Tibial artery (tissue), 4 donors: ENCODE data around the gene SFI1.

Source experiments
- DNase-seq, 2 donors: peaks; one replicate each; pipeline ENCODE4 v3.0.0-alpha.2; 2019
- H3K27ac ChIP-seq, 2 donors: fragments of 200-600 bp; sonication (generic) in 1 of 2; 1 replicate in 1 of 2; 2 replicates in 1 of 2; pipeline ENCODE4 v1.5.1; 2018 to 2019; ENCODE audit warnings: mild to moderate bottlenecking in 1 of 2
- H3K27me3 ChIP-seq, 2 donors: fragments of 200-600 bp; sonication (generic) in 1 of 2; one replicate each; pipeline versions ENCODE4 v1.5.1 to v1.6.0; 2016 to 2019
- H3K36me3 ChIP-seq, 3 donors: fragments of 200-600 bp; sonication (generic) in 2 of 3; one replicate each; pipeline ENCODE4 v1.5.1; 2016 to 2019; ENCODE audit warnings: mild to moderate bottlenecking in 2 of 3
- H3K4me1 ChIP-seq, 4 donors: fragments of 200-600 bp; sonication (generic) in 2 of 4; 1 replicate in 3 of 4; 2 replicates in 1 of 4; pipeline ENCODE4 v1.5.1; 2016 to 2019
- H3K4me3 ChIP-seq, 2 donors: fragments of 200-600 bp; sonication (generic) in 1 of 2; 1 replicate in 1 of 2; 2 replicates in 1 of 2; pipeline ENCODE4 v1.5.1; 2018 to 2019; ENCODE audit warnings: mild to moderate bottlenecking in 2 of 2
- H3K9me3 ChIP-seq, 3 donors: fragments of 200-600 bp; sonication (generic) in 1 of 3; one replicate each; pipeline ENCODE4 v1.5.1; 2016 to 2019
- CTCF ChIP-seq, 2 experiments: fragments of 200-600 bp in 1 of 2; fragments of 450-650 bp in 1 of 2; IDR thresholded peaks; one replicate each; pipeline ENCODE4 v1.5.1; 2017 to 2019; ENCODE audit warnings: antibody characterized with exemption in 2 of 2, mild to moderate bottlenecking in 1 of 2, moderate library complexity in 1 of 2
- intact Hi-C: fragments of 100-400 bp; cut with DNase I; formaldehyde crosslinking; loops from one replicate; pipeline ENCODE4 v1.15.0; 2023; ENCODE audit warnings: low total_unique reads

The SFI1 gene

GRCh38 chr22:31496007-31496734, at the start of gene SFI1:
Gene SFI1, plus strand, starts transcription at chr22:31496536. Its CDS starts 11,749 bp downstream, at chr22:31508285.
- Histone ChIP-seq H3K27me3 (no peaks in the 10 kb centered on the region), H3K4me3 (peak within 1 kb of the TSS; percentile 71 to 73), H3K36me3 (peaks cover 0 to 4% (median 0%) of the 10 kb centered on the region in 3 donors), H3K9me3 (no peaks in the 10 kb centered on the region), H3K27ac (peak within 1 kb of the TSS; percentile 75 to 78), H3K4me1 (peaks cover 0 to 22% (median 13%) of the 10 kb centered on the region in 4 donors)
- peak; percentile 84 to 94 for DNase-seq
- TF ChIP-seq CTCF (IDR thresholded peaks at IDR 0.05), result peak; percentile 13 to 22
- intact Hi-C loops, result no loop called here

GRCh38 chr22:31446767-31447166, 49.6 kb upstream of the SFI1 start:
- TF ChIP-seq CTCF (IDR thresholded peaks at IDR 0.05), result no peak
- no peaks in the 10 kb centered on the region for H3K27me3 ChIP-seq
- no peaks in the 10 kb centered on the region for H3K4me1 ChIP-seq
- H3K27ac ChIP-seq, result no peak overlapping the region
- no peak for DNase-seq
- intact Hi-C loops, result no loop called here
- peaks cover 58 to 84% (median 63%) of the 10 kb centered on the region in 3 donors for H3K36me3 ChIP-seq
- no peak overlapping the region for H3K4me3 ChIP-seq
- no peaks in the 10 kb centered on the region for H3K9me3 ChIP-seq

GRCh38 chr22:31447337-31447736, 49.0 kb upstream of the SFI1 start:
- no peak for DNase-seq
- intact Hi-C loops, result no loop called here
- no peak for TF ChIP-seq CTCF (IDR thresholded peaks at IDR 0.05)
- no peaks in the 10 kb centered on the region for H3K9me3 ChIP-seq
- H3K4me1 ChIP-seq, result no peaks in the 10 kb centered on the region
- no peak overlapping the region for H3K4me3 ChIP-seq
- H3K27me3 ChIP-seq, result no peaks in the 10 kb centered on the region
- no peak overlapping the region for H3K27ac ChIP-seq
- peaks cover 55 to 80% (median 60%) of the 10 kb centered on the region in 3 donors for H3K36me3 ChIP-seq

GRCh38 chr22:31448382-31448781, 48.0 kb upstream of the SFI1 start:
- H3K9me3 ChIP-seq, result no peaks in the 10 kb centered on the region
- TF ChIP-seq CTCF (IDR thresholded peaks at IDR 0.05), result no peak
- intact Hi-C loops, result no loop called here
- H3K27ac ChIP-seq, result no peak overlapping the region
- H3K4me1 ChIP-seq, result no peaks in the 10 kb centered on the region
- H3K36me3 ChIP-seq, result peaks cover 54 to 80% (median 59%) of the 10 kb centered on the region in 3 donors
- no peak for DNase-seq
- no peak overlapping the region for H3K4me3 ChIP-seq
- H3K27me3 ChIP-seq, result no peaks in the 10 kb centered on the region

GRCh38 chr22:31449506-31449905, 46.8 kb upstream of the SFI1 start:
- H3K36me3 ChIP-seq, result peaks cover 57 to 80% (median 65%) of the 10 kb centered on the region in 3 donors
- intact Hi-C loops, result no loop called here

More at GRCh38 chr22:31449506-31449905, 46.8 kb upstream of the SFI1 start:
- H3K27ac ChIP-seq, result no peak overlapping the region
- H3K27me3 ChIP-seq, result no peaks in the 10 kb centered on the region
- no peak for TF ChIP-seq CTCF (IDR thresholded peaks at IDR 0.05)
- no peak overlapping the region for H3K4me3 ChIP-seq
- no peak for DNase-seq
- H3K9me3 ChIP-seq, result no peaks in the 10 kb centered on the region
- no peaks in the 10 kb centered on the region for H3K4me1 ChIP-seq
